Stimulated activated CD4-positive, alpha-beta T cell treated with anti-CD3 and anti-CD28 coated beads, TNF-alpha, amount 100 ng/mL, for 48 hours (primary cell): Measurements from ENCODE around the gene ZNF423.
"Not testable (repeated sequence)": the region's sequence is repeated elsewhere in the genome, so short reads cannot be mapped to it uniquely, and the experiment has no call there.

Experiments
- DNase-seq, 3 donors: peaks; one replicate each; pipeline ENCODE4 v3.0.0-alpha.2; 2020; ENCODE audit warnings: low read depth in 3 of 3

The ZNF423 gene

DNA sequence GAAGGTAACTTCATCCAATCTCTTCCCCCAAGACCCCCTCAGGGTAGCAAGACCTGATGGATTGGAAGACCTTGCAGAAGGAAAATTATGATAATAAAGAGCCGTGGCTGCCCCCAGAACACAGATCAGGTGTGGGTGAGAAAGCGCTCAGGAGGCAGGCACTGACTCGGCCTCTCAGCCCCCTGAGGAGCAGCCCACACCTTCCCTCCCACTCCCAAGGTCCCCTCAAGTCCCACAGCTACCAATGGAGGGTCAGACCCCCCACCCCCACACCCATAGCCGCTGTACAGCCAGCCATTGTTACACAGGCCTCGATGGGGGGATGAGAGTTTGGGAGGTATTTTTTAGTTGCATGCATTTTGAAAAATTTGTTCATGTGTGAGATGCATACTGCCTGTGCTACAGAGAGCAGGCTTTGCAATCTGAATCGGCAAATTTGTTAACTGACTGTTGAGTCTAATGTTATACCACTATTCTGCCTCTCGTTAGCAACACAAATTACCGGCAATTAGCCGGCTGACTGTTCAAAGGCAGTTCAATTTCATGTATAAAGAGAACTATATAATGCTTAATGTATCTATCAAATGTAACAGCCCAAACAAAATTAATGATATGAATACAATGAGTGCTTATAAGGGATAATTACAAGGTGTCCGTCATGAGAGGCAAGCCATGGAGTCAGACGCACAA is 270.6 kb downstream of the ZNF423 start:
- DNase-seq, result no peak

DNA sequence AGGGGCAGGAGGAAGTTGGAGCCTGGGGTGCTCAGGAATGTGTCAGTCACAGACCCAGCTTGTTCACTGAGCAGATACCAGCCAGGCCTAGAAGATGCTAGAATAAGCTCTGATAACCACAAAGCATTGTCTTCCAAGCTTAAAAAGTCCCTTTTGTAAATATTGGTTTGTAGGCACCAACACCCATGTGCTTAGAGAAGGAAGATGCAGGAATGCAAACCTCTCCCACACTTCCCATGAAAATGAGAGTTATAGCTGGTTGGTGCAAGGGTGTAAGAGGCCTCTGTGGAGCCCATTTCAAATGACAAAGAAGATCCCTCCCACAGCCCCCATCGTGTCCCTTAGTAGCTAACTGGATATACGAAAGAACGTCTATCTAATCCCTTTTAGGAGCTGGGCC is 272.0 kb downstream of the ZNF423 start:
- DNase-seq, result no peak

DNA sequence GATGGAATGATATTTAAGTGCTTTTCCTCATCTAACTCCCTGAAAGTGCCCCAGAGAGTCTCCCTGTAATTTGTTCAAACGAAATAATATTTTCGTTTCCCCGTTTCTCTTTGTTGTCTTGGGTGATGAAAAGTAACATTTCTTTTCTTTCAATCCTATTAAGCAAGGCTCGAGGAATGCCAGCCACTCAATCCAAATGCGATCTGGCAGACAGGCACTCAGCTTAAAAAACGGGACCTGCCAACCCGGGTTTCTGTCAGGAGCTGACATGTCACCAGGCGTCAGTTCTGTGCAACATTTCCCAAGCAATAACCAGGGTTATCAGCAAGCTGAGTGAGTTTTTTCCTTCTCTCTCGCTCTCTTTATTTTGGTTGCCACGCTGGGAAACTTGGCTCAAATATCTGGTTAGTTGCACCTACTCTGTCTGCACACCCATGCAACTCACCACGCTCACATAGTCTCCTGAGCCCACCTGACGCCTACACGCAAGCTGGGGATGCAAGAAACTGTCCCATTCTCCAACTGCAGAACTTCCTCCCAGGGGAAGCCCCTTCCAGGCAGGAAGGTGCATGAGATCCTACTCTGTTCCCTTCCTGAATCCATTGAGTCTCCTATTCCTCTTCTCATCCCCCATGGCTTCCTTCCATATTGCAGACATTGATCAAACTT is 274.1 kb downstream of the ZNF423 start:
- DNase-seq, result no peak

DNA sequence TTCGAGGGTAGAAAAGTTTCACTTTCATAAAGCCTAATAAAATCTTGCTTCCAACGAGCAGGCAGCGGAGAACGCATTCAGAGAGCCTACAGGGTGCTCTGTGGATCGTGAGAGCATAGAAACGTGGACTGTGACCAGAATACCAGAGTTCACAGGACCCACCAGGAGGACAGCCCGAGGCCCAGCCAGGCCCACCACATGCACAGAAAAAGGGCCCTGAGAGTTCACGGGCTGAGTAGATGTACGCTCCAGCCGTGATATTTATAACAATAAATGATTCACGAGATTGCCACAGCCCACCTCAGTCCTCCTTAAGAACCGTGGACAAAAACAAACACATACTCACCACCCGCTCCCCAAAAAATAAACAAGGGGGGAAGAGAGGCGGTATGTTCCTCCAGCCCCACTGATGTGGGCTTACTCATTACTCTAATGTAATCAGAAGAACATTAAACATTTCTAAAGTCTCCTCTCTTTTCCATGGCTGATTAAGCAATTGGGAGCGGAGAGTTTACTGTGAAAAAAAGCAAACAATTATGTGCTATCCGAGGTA is 275.1 kb downstream of the ZNF423 start:
- DNase-seq, result no peak

DNA sequence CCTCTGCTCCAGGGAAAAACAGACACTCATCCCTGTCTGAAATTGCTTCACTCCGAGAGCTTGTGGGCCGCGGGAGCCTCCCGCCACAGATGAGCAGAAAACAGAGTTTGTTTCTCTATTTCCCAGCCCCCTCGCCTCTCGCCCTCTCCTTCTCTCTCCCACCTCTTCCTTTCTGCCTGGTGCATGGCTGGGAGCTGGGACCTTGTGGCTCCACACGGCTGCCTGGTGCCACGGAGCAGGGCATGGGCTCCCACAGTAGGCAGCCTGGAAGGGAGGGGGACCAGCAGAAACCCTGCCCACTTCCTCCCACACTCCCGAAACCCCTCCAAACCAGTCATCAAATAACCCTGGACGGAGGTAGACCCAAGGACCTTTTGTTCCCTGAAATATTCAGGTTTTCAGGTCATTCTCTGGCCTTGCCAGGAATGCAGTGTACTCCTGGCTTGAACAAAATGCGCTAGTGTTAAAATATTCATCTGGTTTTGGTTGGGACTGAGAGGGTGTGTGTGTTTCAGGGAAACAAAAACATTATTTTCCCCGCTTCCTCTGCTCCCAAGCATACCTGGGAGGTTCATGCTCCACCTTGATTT is 277.4 kb downstream of the ZNF423 start:
- no peak for DNase-seq

DNA sequence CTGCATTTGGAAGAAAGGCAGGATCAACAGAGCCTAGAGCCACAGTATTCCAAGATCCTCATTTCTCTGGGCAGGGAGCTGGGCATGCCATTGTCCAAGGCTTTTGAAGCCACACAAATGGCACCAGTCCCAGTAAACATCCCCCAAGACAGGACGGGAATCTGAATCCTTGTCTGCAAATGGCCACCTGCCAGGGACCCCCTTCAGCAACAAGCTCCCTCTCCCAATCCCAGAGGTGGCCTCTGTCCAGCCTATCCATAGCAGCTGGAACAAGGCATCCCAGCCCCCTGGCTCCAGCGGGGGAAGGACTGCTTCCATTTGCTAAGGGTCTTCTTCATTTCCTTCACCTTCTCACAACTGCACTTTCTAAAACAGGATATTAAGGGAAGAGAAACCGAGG is 277.9 kb downstream of the ZNF423 start:
- no peak for DNase-seq

DNA sequence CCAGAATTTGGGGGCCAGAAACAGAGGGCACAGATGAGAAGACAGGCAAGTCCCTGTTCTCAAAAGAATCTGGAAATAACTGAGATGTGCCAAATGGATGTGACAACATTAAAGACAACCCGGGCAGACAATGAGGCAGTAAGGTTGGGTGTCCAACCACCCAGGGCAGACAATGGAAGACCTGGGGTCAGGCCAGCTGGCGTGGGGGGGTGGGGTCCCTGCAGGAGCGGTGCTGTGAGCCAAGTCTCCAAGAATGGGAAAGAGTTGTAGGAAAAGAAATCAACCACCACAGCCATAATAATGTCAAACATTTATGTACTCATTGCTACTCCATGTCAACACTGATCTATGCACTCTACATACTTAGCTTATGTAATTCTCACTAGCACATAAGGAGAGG is 279.0 kb downstream of the ZNF423 start:
- DNase-seq, result no peak

DNA sequence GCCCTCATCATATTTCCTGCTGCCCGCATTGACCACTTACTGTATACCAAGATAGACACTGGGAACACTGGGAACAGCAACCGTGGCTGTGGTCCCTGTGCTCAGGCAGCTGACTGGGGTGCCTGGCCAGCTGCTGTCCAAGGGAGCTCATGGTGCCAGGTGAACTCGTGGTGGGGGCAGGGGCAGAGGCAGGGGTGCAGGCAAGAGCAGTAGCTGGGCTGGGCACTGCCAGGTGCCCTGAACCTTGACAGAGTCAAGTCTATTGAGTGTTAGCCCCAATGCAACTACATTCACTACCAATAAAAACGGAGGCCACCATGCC is 279.8 kb downstream of the ZNF423 start:
- no peak for DNase-seq

DNA sequence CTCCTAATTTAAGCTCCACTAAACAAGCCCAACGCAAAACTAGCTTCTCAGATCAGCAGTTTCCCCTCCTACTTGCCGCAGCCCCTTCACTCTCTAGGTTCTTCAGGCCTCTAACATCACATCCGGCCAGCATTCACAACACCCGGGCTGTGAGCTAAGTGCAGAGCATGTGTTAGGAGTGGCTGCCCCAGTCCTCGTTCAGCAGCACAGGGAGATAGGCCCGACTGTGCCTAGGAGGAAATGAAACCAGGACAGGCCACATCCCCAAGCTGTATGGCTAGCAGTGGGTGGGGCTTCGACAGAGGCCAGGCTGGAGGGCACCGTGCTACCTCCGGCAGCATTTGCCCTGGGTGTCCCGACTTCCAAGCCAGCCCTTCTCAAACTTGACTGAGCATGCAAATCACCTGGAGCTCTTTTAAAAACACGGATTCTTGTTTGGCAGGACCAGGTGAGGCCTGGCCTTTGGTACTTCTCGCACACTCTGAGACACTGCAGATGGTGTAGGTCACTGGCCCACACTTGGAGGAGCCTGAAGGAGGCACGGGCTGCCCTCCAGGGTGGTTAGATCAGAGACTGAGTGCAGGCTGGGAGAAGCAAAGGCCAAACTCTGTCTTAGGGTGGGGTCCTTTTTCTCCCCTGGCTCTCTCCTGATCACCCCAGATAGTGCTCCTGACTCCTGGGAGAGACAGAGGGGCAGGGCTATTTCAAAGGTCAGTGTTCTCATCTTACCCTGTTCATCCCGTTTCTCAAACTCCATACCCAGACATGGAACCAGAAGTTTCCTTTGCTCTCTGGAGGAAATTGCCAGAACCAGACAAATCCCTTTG is 280.4 kb downstream of the ZNF423 start:
- no peak for DNase-seq

DNA sequence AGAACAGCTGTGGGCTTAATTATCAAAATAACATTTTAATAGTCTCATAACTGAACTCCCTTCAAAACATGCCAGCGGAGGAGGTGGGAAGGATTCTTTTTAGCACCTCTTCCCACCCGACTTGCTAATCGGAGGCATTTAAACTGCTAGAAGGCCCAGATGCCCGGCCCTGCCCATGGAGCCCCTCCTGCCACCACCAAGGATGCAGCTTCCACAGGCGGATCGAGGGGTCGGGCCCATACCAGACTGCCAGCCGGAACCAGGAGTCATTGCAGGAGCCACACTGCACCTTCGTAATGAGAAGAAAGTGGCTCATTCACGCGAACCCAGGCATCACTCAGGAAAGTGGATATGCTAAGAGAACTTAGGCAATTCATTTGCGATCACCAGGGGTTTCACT is 281.1 kb downstream of the ZNF423 start:
- no peak for DNase-seq

DNA sequence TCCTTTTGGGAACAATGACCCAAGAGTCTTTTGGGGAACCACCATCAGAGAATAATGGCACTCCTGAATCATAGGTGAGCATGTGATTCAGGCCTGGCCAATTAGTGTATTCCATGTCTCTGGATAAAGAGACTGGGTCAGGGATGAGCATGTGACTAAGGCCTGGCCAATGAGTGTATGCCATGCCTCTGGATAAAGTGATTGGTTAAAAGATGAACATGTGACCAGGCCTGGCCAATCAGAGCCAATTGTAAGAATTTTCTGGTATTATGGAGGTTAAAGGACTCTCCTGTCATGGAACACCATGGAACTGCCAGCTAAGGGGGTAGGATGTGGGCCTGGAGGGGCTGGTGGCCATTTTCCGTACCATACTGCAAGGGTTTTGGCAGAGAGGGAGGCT is 288.0 kb downstream of the ZNF423 start:
- no peak for DNase-seq

DNA sequence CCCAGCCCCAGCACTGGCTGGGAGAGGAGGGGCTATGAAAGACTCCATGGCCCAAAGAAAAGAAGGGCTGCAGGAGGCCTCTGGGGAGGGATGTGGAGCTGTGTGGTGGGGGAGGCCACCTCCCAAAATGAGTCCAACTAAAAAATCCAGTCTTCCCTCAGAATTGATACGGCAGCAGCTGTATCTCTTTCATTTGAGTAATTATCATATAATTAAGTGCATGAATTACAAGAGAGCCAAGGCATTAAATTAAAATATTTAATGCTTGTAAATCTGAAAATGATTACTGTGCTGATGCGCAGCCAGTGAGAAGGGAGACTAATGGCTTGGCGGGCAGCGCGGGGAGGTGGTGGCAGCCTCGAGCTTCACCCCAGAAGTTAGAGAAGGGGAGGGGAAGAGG is 289.5 kb downstream of the ZNF423 start:
- DNase-seq, result no peak

DNA sequence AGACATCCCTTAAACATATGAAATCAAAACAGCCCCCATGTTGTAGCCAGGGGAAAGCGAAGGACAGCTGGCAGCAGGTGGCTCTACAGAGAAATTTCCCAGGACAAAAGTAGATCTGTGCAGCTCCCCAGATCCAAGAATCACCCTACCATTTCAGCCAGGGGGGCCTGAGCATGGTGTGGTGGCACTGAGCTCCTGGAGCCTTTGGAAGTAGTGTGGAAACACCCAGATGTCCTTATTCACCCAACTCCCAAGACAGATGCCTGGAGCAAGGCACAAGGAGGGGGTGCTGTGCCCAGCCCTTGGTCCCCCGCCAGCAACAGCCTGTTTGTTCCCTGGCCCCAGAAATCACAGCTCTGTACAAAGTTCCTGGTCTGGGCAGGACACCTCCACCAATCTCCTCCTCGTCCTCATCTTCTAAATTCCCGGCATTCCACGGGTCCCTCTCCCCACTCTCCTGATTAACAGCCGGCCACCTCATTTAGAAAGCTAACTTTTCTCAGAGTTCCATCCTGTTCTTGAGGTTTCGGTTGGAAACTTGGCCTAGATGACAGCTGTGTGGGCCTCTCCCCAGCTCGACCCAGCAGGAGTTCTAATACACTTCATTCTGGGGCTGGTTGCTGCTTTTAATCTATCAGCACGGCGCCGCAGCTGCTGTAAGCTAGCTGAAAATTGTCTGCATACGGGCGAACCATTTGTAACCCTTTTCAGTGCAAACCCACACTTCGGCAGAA is 291.2 kb downstream of the ZNF423 start:
- DNase-seq, result no peak

DNA sequence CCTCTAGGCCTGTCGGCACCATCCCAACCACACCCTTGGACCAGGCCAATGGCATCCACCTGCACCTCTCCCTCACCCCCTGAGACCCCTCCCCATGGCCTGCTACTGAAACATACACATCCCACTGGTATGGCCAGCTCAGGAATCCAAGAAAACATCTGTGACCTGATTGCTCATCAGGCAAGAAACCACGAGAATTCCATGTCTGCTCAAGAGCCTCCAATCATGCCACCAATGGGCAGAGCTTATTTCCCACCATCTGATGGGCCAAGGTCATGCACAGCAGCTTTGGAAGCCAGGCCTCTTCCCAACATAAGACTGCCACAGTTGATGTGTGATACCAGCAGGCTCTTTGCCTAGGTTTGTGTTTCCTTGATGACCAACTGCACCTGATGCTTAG is 292.2 kb downstream of the ZNF423 start:
- DNase-seq, result no peak

DNA sequence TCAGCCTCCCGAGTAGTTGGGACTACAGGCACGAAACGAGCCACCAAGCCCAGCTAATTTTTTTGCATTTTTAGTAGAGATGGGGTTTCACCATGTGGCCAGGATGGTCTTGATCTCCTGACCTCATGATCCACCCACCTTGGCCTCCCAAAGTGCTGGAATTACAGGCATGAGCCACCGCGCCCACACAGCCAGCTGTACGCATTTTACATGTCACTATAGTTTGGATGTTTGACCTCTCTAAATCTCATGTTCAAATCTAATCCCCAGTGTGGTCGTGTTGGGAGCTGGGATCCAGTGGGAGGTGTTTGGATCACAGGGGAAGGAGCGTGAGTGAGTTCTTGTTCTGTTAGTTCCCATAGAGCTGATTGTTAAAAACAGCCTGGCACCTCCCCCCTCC is 293.0 kb downstream of the ZNF423 start:
- DNase-seq, result not testable (repeated sequence)

DNA sequence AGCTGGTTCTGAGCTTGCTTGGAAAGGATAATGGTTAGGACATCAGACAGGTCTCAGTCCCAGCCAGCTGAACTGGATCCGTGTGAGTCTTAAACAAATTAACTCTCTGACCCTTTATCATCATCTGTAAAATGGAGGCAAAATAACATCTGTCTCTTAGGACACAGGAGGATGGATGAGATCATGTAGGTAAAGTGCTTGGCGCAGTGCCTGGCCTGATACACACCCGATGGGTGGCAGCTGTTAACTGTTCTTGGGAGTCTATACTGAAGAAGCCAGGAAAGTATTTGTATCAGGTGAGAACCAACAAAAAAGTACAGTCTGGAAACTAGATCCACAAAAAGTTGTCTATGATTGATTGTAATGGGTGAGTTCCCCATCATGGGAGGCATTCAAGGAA is 293.7 kb downstream of the ZNF423 start:
- DNase-seq, result no peak

DNA sequence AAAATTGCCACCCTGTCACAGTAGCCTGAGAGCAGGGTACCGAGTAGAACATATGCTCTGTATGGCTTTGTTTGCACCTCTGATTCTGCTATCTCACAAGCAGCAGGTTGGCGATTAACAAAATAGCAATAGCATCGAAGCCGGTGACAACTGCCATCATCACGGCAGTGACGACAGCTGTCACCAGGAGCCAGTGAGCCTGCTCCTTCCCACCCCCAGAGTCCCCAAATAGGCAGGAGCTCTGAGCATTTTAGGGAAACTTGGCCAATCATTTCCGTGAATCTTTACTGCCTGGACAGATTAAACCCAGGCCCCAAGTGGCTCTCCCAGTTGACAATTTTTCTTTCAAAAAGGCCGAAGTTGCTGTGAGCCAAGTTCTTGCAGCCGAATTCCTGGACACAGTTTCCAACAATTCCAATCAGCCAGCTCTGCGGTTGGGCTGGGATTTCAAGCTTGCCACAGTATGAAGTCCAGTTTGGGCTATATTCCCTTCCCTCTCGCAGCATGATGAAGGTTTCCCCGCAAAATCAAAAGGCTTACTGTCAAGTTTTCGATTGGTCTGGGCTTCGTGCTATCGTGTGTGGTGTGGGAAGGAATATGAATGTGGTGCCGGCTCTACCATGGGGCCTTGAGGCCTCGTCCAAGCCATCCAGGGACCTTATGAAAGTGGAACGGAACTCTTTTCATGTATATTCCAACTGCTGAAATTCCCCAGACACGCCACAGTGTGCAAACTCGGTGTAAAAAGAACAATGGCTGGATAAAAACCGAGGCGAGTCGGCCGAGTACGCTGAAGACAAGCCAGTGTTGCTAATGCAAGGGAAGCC is 295.7 kb downstream of the ZNF423 start:
- no peak for DNase-seq

DNA sequence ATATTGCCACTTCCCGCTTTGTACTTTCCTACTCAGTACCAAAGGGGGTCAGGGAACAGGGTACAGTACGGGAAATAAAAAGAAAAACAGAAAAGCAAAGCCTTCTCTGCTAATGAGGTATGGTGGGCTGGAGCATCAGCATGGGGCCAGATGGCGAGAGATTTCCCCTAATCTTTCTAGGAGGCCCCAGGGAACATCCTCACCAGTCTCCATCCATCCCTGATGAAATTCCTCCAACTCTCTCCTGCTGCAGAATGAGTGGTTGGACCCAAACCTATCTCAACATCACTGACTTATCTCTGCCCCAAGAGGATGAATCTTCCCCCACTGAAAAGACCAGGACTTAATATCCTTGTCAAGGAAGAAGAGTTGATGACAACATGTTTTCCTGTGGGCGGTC is 296.7 kb downstream of the ZNF423 start:
- no peak for DNase-seq

DNA sequence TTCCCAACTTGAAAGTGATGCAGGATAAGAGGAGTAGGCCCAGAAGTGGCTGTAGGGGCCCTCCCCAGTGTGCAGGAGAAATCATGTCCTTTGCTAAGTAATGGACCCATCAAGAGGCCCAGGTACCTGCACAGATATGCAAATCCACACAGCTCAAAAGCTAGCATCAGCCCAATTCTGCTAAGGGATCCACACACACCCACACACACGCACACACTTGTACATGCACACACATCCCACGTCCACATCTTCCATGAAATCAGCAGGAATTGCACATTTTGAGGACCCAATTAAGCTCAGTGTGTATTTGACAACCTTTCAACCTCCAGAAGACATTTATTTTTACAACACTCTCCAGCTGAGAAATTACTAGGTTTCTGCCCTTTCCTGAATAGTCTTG is 297.5 kb downstream of the ZNF423 start:
- DNase-seq, result no peak

DNA sequence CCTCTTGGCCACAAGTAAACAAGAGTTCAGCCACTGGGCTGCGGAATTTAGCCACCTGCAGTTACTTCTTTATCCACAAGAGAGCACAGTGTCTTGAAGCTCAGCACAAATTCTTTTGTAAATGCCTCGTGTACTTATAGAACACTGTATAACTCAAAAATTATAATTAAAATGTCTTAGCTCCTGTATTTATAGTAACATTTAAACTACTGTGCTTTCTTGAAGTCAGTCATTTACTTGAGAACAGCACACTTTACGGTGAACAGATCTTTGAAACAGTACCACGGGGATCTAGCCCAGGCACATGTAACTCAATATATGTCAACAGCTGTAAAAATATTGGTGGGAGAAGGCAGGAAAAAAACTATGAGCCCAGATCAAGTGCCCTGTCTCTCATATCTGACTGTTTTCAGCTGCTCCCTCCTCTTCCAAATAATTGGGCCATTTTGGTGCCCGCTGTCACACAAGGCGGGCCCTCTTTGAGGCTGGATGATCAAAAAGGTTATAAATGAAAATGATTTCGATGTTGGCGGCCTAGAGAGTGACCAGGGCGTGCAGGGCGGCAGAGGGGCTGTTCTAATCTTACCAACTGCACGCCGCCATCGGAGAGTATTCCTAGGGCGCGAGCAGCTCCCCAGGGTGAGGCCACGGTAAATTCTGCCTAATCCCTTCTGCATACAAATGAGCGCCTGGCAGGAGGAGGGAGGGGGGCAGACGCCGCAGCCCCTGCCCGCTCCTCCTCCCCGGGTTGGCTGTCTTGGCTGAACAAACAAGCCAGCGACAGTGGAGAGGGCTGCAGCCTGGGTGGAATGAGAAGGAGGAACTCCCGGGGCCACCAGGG is 299.1 kb downstream of the ZNF423 start:
- no peak for DNase-seq
